Measurements from ENCODE around the gene PRKCZ.

Gene PRKCZ

GRCh38 chr1:2209400-2210083, 159.3 kb downstream of the PRKCZ start:
- Histone ChIP-seq H3K79me2 (no peaks in the 10 kb centered on the region), H3K4me2 (ENCODE audit: low read length) (no peak overlapping the region), H2AFZ (no peak overlapping the region), H3K4me1 (peaks cover 6% of the 10 kb centered on the region), H3K9ac (no peak overlapping the region), H3K4me3 (ENCODE audit: low read depth, low read length) (no peak overlapping the region), H3K27ac (no peak overlapping the region), H3K9me3 (ENCODE audit: control insufficient read depth, low read length) (no peaks in the 10 kb centered on the region), H3K27me3 (ENCODE audit: control insufficient read depth, insufficient read depth, low read length) (no peaks in the 10 kb centered on the region), H3K36me3 (ENCODE audit: control insufficient read depth, insufficient read depth, low read length) (no peaks in the 10 kb centered on the region)
- TF ChIP-seq CTCF (IDR thresholded peaks at IDR 0.05): no peak

GRCh38 chr1:2210084-2210653, 160.0 kb downstream of the PRKCZ start:
- Histone ChIP-seq H3K27ac (no peak overlapping the region), H3K79me2 (no peaks in the 10 kb centered on the region), H3K27me3 (ENCODE audit: control insufficient read depth, insufficient read depth, low read length) (no peaks in the 10 kb centered on the region), H3K4me2 (ENCODE audit: low read length) (no peak overlapping the region), H3K9ac (no peak overlapping the region), H2AFZ (no peak overlapping the region), H3K9me3 (ENCODE audit: control insufficient read depth, low read length) (no peaks in the 10 kb centered on the region), H3K4me3 (ENCODE audit: low read depth, low read length) (no peak overlapping the region), H3K36me3 (ENCODE audit: control insufficient read depth, insufficient read depth, low read length) (no peaks in the 10 kb centered on the region), H3K4me1 (peaks cover 6% of the 10 kb centered on the region)
- no peak for TF ChIP-seq CTCF (IDR thresholded peaks at IDR 0.05)

GRCh38 chr1:2210786-2211185, 160.6 kb downstream of the PRKCZ start:
- no peak overlapping the region for H3K27ac ChIP-seq
- peaks cover 6% of the 10 kb centered on the region for H3K4me1 ChIP-seq

GRCh38 chr1:2212274-2212531, 162.0 kb downstream of the PRKCZ start:
- peak overlapping the region; percentile 65 for H3K4me2 ChIP-seq (ENCODE audit: low read length)
- peak overlapping the region; percentile 75 for H2AFZ ChIP-seq
- H3K27me3 ChIP-seq (ENCODE audit: control insufficient read depth, insufficient read depth, low read length): no peaks in the 10 kb centered on the region
- H3K9ac ChIP-seq: no peak overlapping the region
- H3K27ac ChIP-seq: peak overlapping the region; percentile 88
- no peaks in the 10 kb centered on the region for H3K36me3 ChIP-seq (ENCODE audit: control insufficient read depth, insufficient read depth, low read length)
- H3K79me2 ChIP-seq: no peaks in the 10 kb centered on the region
- H3K9me3 ChIP-seq (ENCODE audit: control insufficient read depth, low read length): no peaks in the 10 kb centered on the region
- no peak for TF ChIP-seq CTCF (IDR thresholded peaks at IDR 0.05)
- H3K4me1 ChIP-seq: peaks cover 6% of the 10 kb centered on the region
- no peak overlapping the region for H3K4me3 ChIP-seq (ENCODE audit: low read depth, low read length)

More at GRCh38 chr1:2210786-2211185, 160.6 kb downstream of the PRKCZ start:
- Histone ChIP-seq H3K79me2 (no peaks in the 10 kb centered on the region), H3K9me3 (ENCODE audit: control insufficient read depth, low read length) (no peaks in the 10 kb centered on the region), H3K36me3 (ENCODE audit: control insufficient read depth, insufficient read depth, low read length) (no peaks in the 10 kb centered on the region), H3K4me3 (ENCODE audit: low read depth, low read length) (no peak overlapping the region), H2AFZ (no peak overlapping the region), H3K27me3 (ENCODE audit: control insufficient read depth, insufficient read depth, low read length) (no peaks in the 10 kb centered on the region), H3K4me2 (ENCODE audit: low read length) (no peak overlapping the region), H3K9ac (no peak overlapping the region)
- no peak for TF ChIP-seq CTCF (IDR thresholded peaks at IDR 0.05)

All from parathyroid adenoma (tissue), 2 donors.